Activated CD8-positive, alpha-beta memory T cell treated with anti-CD3 and anti-CD28 coated beads, Interleukin-2, amount 50 U/mL, for 1 hour (primary cell): Measurements from ENCODE around the gene XG.
"Not testable (repeated sequence)": the region's sequence is repeated elsewhere in the genome, so short reads cannot be mapped to it uniquely, and the experiment has no call there.

ENCODE experiments used
- DNase-seq: peaks from one replicate; pipeline ENCODE4 v3.0.0-alpha.2; 2020; ENCODE audit errors: extremely low read depth

XG gene

GRCh38 chrX:2733286-2733685 is 18.6 kb upstream of the XG start:
- no peak for DNase-seq

- DNase-seq: no peak
These were observed 16.6 kb upstream of the XG start for GRCh38 chrX:2735270-2735669.

DNA sequence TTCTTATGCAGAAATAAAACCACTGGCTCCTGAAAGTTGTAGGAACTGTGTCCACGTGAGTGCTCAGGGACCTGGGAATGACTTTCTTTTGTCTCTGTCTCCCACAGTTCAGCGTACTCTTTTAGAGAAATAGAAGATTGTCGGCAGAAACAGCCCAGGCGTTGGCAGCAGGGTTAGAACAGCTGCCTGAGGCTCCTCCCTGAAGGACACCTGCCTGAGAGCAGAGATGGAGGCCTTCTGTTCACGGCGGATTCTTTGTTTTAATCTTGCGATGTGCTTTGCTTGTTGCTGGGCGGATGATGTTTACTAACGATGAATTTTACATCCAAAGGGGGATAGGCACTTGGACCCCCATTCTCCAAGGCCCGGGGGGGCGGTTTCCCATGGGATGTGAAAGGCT is 11.2 kb upstream of the XG start:
- DNase-seq: no peak

DNA sequence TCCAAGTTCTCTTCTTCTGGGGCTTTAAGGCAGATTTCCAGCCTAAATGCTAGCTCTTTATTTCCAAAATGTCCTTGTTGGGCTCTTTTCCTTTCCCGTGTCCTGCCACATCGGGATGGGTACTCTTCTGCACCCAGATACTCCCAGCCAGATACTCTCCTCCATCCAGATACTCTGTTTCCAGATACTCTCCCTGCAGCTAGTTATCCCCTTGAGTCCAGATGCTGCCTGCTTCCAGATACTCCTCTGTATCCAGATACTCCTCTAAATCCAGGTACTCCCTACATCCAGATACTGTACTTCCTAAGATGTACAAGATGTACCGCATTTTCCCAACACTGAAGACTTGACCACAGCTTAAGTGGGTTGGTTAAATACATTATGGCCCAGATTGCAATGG is 10.5 kb upstream of the XG start:
- no peak for DNase-seq

DNA sequence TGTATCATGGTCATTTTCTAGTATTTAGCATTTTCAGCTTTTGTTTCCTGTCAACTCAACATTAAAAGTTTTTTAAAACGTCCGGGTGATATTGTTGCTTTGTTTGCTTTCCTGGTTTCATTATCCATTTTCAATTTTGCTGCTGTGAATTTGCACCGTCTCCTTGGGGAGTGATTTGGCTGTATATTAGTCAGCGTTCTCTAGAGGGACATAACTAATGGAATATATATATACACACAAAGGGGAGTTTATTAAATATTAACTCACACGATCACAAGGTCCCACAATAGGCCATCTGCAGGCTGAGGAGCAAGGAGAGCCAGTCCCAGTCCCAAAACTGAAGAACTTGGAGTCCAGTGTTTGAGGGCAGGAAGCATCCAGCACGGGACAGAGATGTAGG is 5.6 kb upstream of the XG start:
- DNase-seq: not testable (repeated sequence)

GRCh38 chrX:2748171-2748814 is 3.5 kb upstream of the XG start:
- DNase-seq: no peak

DNA sequence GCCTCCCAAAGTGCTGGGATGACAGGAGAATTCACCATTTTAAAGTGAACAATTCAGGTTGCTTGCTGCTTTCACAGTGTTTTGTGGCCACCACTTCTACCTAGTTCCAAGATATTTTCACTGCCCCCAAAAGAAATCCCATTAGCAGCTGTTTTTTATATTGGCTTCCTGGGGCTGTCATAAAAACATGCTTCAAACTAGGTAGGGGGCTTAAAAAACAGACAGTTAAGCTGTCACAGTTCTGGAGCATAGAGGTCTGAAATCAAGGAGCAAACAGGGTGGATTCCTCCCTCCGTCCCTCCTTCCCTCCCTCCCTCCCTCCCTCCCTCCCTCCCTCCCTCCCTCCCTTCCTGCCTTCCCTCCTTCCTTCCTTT is 3.0 kb upstream of the XG start:
- DNase-seq: no peak

DNA sequence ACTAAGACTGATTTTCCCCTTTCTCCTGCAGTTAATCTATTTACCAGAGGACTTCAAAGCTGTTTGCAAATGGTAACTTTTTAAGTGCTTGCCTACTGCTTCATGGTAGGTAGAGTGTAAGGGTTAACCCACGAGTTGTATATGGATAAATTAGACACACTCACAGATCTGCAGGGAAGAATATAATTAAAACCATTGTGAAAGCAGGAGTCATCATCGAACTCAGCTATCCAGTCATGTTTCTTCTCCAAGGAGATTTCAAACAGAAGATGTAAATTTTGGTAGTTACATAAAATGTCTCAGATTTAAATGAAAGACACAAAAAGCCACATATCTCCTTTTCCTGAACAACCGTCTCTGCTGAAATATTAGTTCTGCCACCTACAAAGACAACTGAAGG is 549 bp upstream of the XG start:
- no peak for DNase-seq

DNA sequence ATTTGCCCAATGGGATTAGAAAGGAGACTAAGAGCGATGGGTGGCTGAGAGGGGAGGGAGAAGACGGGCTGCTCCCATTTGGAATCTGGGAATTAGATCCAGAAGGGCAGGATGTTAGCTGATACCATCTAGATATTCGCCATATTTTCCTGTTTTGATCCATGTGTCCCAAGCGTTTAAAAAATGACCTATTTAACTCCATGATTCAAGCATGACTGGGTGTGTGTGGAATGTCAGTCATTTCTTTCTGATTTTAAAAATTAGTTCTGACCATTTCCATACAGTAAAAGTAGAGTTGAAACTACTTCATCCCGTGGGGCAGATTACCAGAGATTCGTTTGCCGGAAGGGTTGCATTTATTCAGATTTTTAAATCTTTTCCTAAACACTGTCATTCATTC is 601 bp downstream of the XG start:
- DNase-seq: not testable (repeated sequence)

GRCh38 chrX:2755163-2755715 is 3.4 kb downstream of the XG start:
- not testable (repeated sequence) for DNase-seq

GRCh38 chrX:2756548-2756947 is 4.7 kb downstream of the XG start:
- no peak for DNase-seq

- DNase-seq: no peak
These were observed 9.4 kb downstream of the XG start for GRCh38 chrX:2761246-2761645.

GRCh38 chrX:2762671-2763070 is 10.8 kb downstream of the XG start:
- DNase-seq: not testable (repeated sequence)

GRCh38 chrX:2764766-2765548 is 13.1 kb downstream of the XG start:
- not testable (repeated sequence) for DNase-seq

GRCh38 chrX:2765549-2765830 is 13.7 kb downstream of the XG start:
- no peak for DNase-seq

GRCh38 chrX:2766906-2767305 is 15.1 kb downstream of the XG start:
- no peak for DNase-seq

GRCh38 chrX:2767631-2768455 is 16.0 kb downstream of the XG start:
- no peak for DNase-seq

DNA sequence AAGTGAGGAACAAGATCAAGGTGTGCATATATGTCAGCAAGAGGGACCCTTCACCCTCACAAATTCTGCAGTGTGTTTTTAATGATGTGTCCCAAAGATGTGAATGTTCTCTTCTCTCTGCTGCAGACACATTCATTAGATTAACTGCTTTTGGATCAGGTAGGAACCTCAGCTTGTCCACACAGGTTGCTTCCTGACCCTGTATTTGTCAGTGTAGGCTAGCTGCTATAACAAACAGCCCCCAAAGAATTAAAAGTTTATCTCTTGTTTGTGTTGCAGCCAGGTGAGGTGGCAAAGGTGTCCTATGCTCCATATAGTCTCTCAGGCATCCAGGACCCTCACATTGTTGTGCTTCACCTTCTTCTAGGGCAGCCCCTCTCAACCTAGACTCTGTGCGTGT is 17.8 kb downstream of the XG start:
- DNase-seq: no peak

DNA sequence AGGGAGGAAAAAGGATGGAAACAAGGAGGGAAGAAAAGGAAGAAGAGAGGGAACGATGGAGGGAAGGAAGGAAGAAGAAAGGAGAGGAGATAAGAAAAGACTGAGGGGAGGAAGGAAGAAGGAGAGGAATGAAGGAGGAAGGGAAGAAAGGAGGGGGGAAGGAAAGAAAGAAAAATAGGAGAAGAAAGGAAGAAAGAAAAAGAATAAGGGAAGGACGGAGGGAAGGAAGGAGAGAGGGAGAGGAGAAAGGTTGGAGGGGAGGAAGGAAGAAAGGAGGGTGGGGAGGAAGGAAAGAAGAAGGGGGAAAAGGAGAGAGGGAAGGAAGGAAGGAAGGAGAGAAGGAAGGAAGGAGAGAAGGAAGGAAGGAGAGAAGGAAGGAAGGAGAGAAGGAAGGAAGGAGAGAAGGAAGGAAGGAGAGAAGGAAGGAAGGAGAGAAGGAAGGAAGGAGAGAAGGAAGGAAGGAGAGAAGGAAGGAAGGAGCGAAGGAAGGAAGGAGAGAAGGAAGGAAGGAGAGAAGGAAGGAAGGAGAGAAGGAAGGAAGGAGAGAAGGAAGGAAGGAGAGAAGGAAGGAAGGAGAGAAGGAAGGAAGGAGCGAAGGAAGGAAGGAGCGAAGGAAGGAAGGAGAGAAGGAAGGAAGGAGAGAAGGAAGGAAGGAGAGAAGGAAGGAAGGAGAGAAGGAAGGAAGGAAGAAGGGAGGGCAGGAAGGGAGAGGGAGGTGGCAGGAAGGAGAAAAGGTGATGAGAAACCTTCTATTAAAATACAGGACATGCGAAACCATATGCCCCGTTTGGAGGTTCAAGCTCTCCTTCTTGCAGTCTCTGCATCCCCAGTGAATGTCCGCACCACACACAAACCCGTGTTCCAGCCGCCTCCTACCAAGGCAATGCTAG is 21.6 kb downstream of the XG start:
- DNase-seq: not testable (repeated sequence)

GRCh38 chrX:2774057-2774456 is 22.2 kb downstream of the XG start:
- no peak for DNase-seq

DNA sequence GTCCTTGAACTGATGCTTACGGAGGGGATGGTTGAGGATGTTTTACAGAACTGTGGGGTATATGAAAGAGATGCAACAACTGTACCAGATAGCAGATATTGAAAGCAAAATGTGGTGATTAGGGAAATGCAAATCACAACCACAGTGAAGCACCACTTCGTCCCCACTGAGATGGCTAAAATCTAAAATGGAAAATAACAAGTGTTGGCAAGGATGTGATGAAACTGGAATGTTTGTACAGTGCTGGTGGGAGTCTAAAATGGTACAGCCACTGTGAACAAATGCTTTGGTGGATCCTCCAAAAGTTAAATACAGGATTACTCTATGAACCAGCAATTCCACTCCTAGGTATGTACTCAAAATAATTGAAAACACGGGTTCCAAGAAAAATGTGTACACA is 22.9 kb downstream of the XG start:
- DNase-seq: no peak
